HG03571 (cell line): ENCODE data around the gene PLA2G2F.

Experiments
- ATAC-seq: cut with Tn5 transposase; IDR thresholded peaks from one replicate; pipeline ENCODE4 v1.9.1; 2021; ENCODE audit not compliant: unreplicated experiment

Gene PLA2G2F

GRCh38 chr1:20167126-20167525, 28.0 kb downstream of the PLA2G2F start:
- no peak for ATAC-seq

- ATAC-seq = no peak
Observed at GRCh38 chr1:20168564-20169491, 29.7 kb downstream of the PLA2G2F start.

- no peak for ATAC-seq
Observed at GRCh38 chr1:20169932-20170331, 30.8 kb downstream of the PLA2G2F start.

- no peak for ATAC-seq
Observed at GRCh38 chr1:20172033-20172590, 33.0 kb downstream of the PLA2G2F start.

- no peak for ATAC-seq
Observed at GRCh38 chr1:20174937-20175666, 36.0 kb downstream of the PLA2G2F start.

- ATAC-seq = no peak
Observed at GRCh38 chr1:20178634-20179370, 39.7 kb downstream of the PLA2G2F start.

- ATAC-seq = no peak
Observed at GRCh38 chr1:20179371-20180128, 40.4 kb downstream of the PLA2G2F start.

GRCh38 chr1:20180129-20180843, 41.2 kb downstream of the PLA2G2F start:
- ATAC-seq = no peak

- ATAC-seq = no peak
Observed at GRCh38 chr1:20180844-20181207, 41.7 kb downstream of the PLA2G2F start.

- ATAC-seq = no peak
Observed at GRCh38 chr1:20182415-20182814, 43.3 kb downstream of the PLA2G2F start.

- ATAC-seq = no peak
Observed at GRCh38 chr1:20183035-20183434, 43.9 kb downstream of the PLA2G2F start.

GRCh38 chr1:20183616-20184271, 44.6 kb downstream of the PLA2G2F start:
- ATAC-seq = no peak

- ATAC-seq = no peak
Observed at GRCh38 chr1:20184481-20184900, 45.4 kb downstream of the PLA2G2F start.

GRCh38 chr1:20184997-20185833, 46.1 kb downstream of the PLA2G2F start:
- no peak for ATAC-seq

GRCh38 chr1:20185834-20186782, 47.0 kb downstream of the PLA2G2F start, which contains the start of the genes PLA2G2C and UBXN10:
PLA2G2C (minus strand) TSS chr1:20186518; CDS start chr1:20177363, 9,155 bp downstream.
UBXN10 (plus strand) TSS chr1:20186096; CDS start chr1:20190562, 4,466 bp downstream.
- no peak for ATAC-seq

- no peak for ATAC-seq
Observed at GRCh38 chr1:20187103-20187812, 48.1 kb downstream of the PLA2G2F start.
